PC-3 (cell line): ENCODE data around the gene KIFC1. TPM values are rescaled to one million over a fixed set of nuclear protein-coding genes. Genes with fewer than 3 reads are reported as not detected.

Source experiments
- ATAC-seq: fragments of 200-7000 bp; cut with Tn5 transposase; 2 replicates; pipeline ENCODE4 v1.9.1; 2020; ENCODE audit warnings: mild to moderate bottlenecking, moderate library complexity
- BruUV-seq: library from RNA; stranded (reverse); fragments of 400-500 nt; replicated peaks from 2 replicates; lab custom pipeline; 2021; lab: Mats Ljungman, UMichigan
- CTCF ChIA-PET: fragments of 300-600 bp; sonication (Branson Sonifier 250); formaldehyde crosslinking; loops from one replicate; lab custom pipeline; 2022; ENCODE audit warnings: antibody characterized with exemption; lab: Charles Lee
- POLR2A ChIA-PET: fragments of 300-600 bp; sonication (Branson Sonifier 250); formaldehyde crosslinking; loops from one replicate; lab custom pipeline; 2022; ENCODE audit warnings: antibody characterized with exemption; ENCODE audit not compliant: unreplicated experiment; lab: Charles Lee
- DNase-seq: peaks from one replicate; pipeline ENCODE4 v3.0.0-alpha.2; 2015
- H2AFZ ChIP-seq: fragments of 300-600 bp; sonication (generic); 2 replicates; pipeline ENCODE4 v1.6.0; 2016; ENCODE audit warnings: antibody characterized with exemption, low read length
- H3F3A ChIP-seq: fragments of 300-600 bp; sonication (generic); one replicate; pipeline ENCODE4 v1.6.0; 2017; ENCODE audit warnings: antibody characterized with exemption, low read length, control low read depth, mild to moderate bottlenecking; ENCODE audit not compliant: unreplicated experiment
- H3K27ac ChIP-seq: fragments of 300-600 bp; sonication (generic); 2 replicates; pipeline ENCODE4 v1.5.1; 2016; ENCODE audit warnings: mild to moderate bottlenecking, low read length
- H3K27me3 ChIP-seq: fragments of 300-600 bp; sonication (generic); 2 replicates; pipeline ENCODE4 v1.6.1; 2016; ENCODE audit warnings: low read length, mixed read lengths
- H3K36me3 ChIP-seq: fragments of 300-600 bp; sonication (generic); 2 replicates; pipeline ENCODE4 v1.6.1; 2016; ENCODE audit warnings: low read depth, mixed run types, low read length, mixed read lengths
- H3K4me1 ChIP-seq: fragments of 300-600 bp; sonication (generic); 2 replicates; pipeline ENCODE4 v1.5.1; 2016; ENCODE audit warnings: low read length; ENCODE audit not compliant: insufficient read depth
- H3K4me2 ChIP-seq: fragments of 300-600 bp; sonication (generic); 2 replicates; pipeline ENCODE4 v1.6.0; 2016; ENCODE audit warnings: low read length
- H3K4me3 ChIP-seq: fragments of 300-600 bp; sonication (generic); 2 replicates; pipeline ENCODE4 v1.5.1; 2016; ENCODE audit warnings: mild to moderate bottlenecking, low read length, mixed read lengths
- H3K79me2 ChIP-seq: fragments of 300-600 bp; sonication (generic); 2 replicates; pipeline ENCODE4 v1.6.1; 2017; ENCODE audit warnings: low read length, mixed read lengths
- H3K9ac ChIP-seq: fragments of 300-600 bp; sonication (generic); 2 replicates; pipeline ENCODE4 v1.6.0; 2016; ENCODE audit warnings: mild to moderate bottlenecking, low read length
- H3K9me2 ChIP-seq: fragments of 300-600 bp; sonication (generic); replicated peaks from 2 replicates; pipeline ENCODE4 v1.6.1; 2016; ENCODE audit warnings: mixed run types, low read length, mixed read lengths
- H3K9me3 ChIP-seq: fragments of 300-600 bp; sonication (generic); 2 replicates; pipeline ENCODE4 v1.6.1; 2016; ENCODE audit warnings: low read length, mixed read lengths
- H4K20me1 ChIP-seq: fragments of 300-600 bp; sonication (generic); 2 replicates; pipeline ENCODE4 v1.6.1; 2016; ENCODE audit warnings: low read length, mixed read lengths
- EZH2 ChIP-seq: fragments of 300-600 bp; sonication (generic); IDR thresholded peaks from one replicate; pipeline ENCODE4 v1.6.1; 2017; ENCODE audit warnings: antibody characterized with exemption, mild to moderate bottlenecking, low read length; ENCODE audit not compliant: unreplicated experiment
- EZH2phosphoT487 ChIP-seq: fragments of 300-600 bp; sonication (generic); IDR thresholded peaks from 2 replicates; pipeline ENCODE4 v1.6.1; 2018; ENCODE audit warnings: mild to moderate bottlenecking, antibody characterized with exemption, low read length, borderline replicate concordance
- intact Hi-C: fragments of 100-400 bp; cut with micrococcal nuclease; formaldehyde crosslinking; loops from 2 replicates; pipeline ENCODE4 v1.9.0; 2023
- total RNA-seq: library from RNA; depleted of rRNA; stranded (reverse); fragments of >200 nt; gene quantifications from 2 replicates; pipeline ENCODE4 v1.2.3, GENCODE V29; 2014
- TF ChIP-seq, protein P1 (sequence below): fragments of 300-600 bp; sonication (generic); conservative IDR thresholded peaks from 2 replicates; pipeline ENCODE4 v1.5.1; 2017; ENCODE audit warnings: antibody characterized with exemption, low read depth, mild to moderate bottlenecking, low read length

The KIFC1 gene
- total RNA-seq, 1 experiment from 2014 or later = 66.7 TPM

DNA sequence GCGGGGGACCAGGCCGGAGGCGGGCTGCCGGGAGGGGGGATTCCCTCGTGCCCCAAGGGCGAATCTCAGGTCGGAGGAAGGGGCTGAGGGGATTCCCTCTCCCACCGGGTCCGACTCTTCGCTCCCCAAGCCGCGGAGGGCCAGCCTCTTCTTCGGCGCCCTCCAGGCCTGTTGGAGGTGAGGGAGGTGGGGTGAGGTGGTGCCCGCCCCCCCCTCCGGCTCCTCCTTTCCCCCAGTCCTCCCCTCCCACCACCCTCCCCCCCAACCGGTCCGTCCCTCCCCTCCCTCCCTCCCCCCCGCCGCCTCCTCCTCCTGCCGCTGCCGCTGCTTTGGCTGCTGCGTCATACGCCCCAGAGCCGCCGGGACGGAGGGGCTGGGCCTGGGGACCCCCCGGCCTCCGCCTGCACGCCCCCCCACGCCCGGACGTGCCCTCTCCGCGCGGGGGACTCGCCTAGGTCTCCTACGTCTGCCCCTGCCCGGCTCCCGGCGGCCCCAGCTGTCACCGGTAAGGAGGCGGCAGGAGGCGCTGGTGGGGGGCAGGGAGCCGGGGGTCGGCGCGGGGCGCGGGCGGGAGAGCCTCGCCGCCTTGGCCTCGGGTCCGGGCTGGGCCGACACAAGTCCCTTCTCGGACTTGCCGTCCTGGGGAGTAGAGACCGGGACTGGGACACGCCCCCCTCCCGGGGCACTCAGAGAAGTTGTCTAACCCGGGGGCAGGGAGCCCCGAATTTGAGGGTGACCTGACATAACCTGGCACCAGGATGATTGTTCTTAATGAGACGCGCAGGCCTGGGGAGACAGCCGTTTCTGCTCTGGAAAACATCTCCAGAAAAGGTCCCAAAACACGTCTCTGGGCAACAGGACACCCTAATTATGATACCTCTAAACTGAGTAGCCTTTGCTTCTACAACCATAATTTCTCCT lies 19.3 kb downstream of the KIFC1 start, which contains the start of gene PHF1:
Gene PHF1 (plus strand): TSS at position 304 of the 921 bp plus-strand sequence. CDS start 1,250 bp downstream, outside the sequence.
- POLR2A ChIA-PET = interaction anchor here (0.6 kb wide), 2 partner anchors 439 to 1848 kb away, joined by 3 to 9 read pairs; no protein-coding TSS in a partner anchor
- peak within 1 kb of the TSS; percentile 71 for H3K27ac ChIP-seq
- no peaks in the 10 kb centered on the region for H3K9me2 ChIP-seq
- no peaks in the 10 kb centered on the region for H4K20me1 ChIP-seq
- H3K4me1 ChIP-seq = peaks cover 12% of the 10 kb centered on the region; the same call in 1 of the 2 replicates
- peaks cover 17% of the 10 kb centered on the region for H3K79me2 ChIP-seq
- no peaks in the 10 kb centered on the region for H3K9me3 ChIP-seq
- peak within 1 kb of the TSS; percentile 93 for H3K4me2 ChIP-seq
- H3K9ac ChIP-seq = peak within 1 kb of the TSS; percentile 80
- intact Hi-C loops = loop anchor here (1.0 to 10.0 kb wide), 3 partner anchors 7 to 206 kb away; partner anchors contain the start of genes CUTA, HSD17B8, KIFC1 and RING1
- DNase-seq (no peak), ATAC-seq (peak; percentile 26)
- H3K36me3 ChIP-seq = peaks cover 42% of the 10 kb centered on the region; the same call in 1 of the 2 replicates
- peaks cover 16% of the 10 kb centered on the region for H3F3A ChIP-seq
- H3K27me3 ChIP-seq = no peaks in the 10 kb centered on the region
- H3K4me3 ChIP-seq = peak within 1 kb of the TSS; percentile 91
- CTCF ChIA-PET = interaction anchor here (0.6 kb wide), 1 partner anchor 46 kb away, joined by 4 read pairs; no protein-coding TSS in a partner anchor
- peak within 1 kb of the TSS; percentile 83 for H2AFZ ChIP-seq
- TSS peak; percentile 39 for BruUV-seq
- TF ChIP-seq, protein P1, sequence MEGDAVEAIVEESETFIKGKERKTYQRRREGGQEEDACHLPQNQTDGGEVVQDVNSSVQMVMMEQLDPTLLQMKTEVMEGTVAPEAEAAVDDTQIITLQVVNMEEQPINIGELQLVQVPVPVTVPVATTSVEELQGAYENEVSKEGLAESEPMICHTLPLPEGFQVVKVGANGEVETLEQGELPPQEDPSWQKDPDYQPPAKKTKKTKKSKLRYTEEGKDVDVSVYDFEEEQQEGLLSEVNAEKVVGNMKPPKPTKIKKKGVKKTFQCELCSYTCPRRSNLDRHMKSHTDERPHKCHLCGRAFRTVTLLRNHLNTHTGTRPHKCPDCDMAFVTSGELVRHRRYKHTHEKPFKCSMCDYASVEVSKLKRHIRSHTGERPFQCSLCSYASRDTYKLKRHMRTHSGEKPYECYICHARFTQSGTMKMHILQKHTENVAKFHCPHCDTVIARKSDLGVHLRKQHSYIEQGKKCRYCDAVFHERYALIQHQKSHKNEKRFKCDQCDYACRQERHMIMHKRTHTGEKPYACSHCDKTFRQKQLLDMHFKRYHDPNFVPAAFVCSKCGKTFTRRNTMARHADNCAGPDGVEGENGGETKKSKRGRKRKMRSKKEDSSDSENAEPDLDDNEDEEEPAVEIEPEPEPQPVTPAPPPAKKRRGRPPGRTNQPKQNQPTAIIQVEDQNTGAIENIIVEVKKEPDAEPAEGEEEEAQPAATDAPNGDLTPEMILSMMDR = no peak
- TF ChIP-seq EZH2 (no peak), EZH2phosphoT487 (no peak)

DNA sequence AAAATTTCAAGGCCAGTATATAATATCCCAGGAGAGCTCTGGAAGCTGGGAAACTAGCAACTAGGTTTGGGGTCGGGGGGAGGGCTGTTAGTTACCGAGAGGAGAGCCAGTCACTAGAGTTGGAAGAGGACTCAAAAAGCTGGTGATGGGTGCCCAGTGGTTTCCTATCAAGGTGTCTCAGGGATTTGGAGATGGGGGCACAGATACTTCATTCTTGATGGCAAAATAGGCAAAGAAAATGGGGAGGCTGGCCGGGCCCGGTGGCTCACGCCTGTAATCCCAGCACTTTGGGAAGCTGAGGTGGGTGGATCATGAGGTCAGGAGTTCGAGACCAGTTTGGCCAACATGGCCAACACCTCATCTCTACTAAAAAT lies 20.0 kb downstream of the KIFC1 start:
- H3F3A ChIP-seq = peaks cover 15% of the 10 kb centered on the region
- ChIA-PET CTCF (no interaction called here), POLR2A (interaction anchor here (0.6 kb wide), 2 partner anchors 42 to 440 kb away, joined by 3 to 9 read pairs; partner anchors contain the start of gene ZBTB9)
- H3K9me3 ChIP-seq = no peaks in the 10 kb centered on the region
- peaks cover 23% of the 10 kb centered on the region for H3K79me2 ChIP-seq
- BruUV-seq = no TSS peak
- DNase-seq (no peak), ATAC-seq (no peak)
- no peaks in the 10 kb centered on the region for H4K20me1 ChIP-seq
- no peaks in the 10 kb centered on the region for H3K9me2 ChIP-seq
- TF ChIP-seq EZH2phosphoT487 = no peak
- no peak for TF ChIP-seq EZH2
- TF ChIP-seq, protein P1 = no peak
- peak overlapping the region; percentile 93 for H3K4me2 ChIP-seq
- H3K9ac ChIP-seq = peak overlapping the region; percentile 80
- peak overlapping the region; percentile 91 for H3K4me3 ChIP-seq
- peaks cover 19% of the 10 kb centered on the region for H3K4me1 ChIP-seq
- no peaks in the 10 kb centered on the region for H3K27me3 ChIP-seq
- intact Hi-C loops = loop anchor here (10.0 kb wide), 1 partner anchor 207 kb away; the partner anchor contains the start of genes HSD17B8, RING1, RXRB and SLC39A7
- peaks cover 36% of the 10 kb centered on the region; the same call in 1 of the 2 replicates for H3K36me3 ChIP-seq
- no peak overlapping the region for H3K27ac ChIP-seq
- H2AFZ ChIP-seq = no peak overlapping the region
